ENCODE measurements around the gene MRPL39. TPM values are rescaled to one million over a fixed set of nuclear protein-coding genes. Genes with fewer than 3 reads are reported as not detected.
A peak's percentile ranks its signal among the peaks of the same experiment; 100 is the strongest.

MRPL39 gene
- total RNA-seq, 6 experiments from 2014 or later = 25.3 to 34.1 (median 31.7) TPM

GRCh38 chr21:25572861-25573310, 34.4 kb downstream of the MRPL39 start:
- H3K4me1 Mint-ChIP-seq (ENCODE audit: low read depth) = peaks cover 86% of the 10 kb centered on the region
- H3K27me3 Mint-ChIP-seq (ENCODE audit: insufficient read depth) = no peaks in the 10 kb centered on the region
- TF ChIP-seq, protein P1, sequence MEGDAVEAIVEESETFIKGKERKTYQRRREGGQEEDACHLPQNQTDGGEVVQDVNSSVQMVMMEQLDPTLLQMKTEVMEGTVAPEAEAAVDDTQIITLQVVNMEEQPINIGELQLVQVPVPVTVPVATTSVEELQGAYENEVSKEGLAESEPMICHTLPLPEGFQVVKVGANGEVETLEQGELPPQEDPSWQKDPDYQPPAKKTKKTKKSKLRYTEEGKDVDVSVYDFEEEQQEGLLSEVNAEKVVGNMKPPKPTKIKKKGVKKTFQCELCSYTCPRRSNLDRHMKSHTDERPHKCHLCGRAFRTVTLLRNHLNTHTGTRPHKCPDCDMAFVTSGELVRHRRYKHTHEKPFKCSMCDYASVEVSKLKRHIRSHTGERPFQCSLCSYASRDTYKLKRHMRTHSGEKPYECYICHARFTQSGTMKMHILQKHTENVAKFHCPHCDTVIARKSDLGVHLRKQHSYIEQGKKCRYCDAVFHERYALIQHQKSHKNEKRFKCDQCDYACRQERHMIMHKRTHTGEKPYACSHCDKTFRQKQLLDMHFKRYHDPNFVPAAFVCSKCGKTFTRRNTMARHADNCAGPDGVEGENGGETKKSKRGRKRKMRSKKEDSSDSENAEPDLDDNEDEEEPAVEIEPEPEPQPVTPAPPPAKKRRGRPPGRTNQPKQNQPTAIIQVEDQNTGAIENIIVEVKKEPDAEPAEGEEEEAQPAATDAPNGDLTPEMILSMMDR (IDR thresholded peaks at IDR 0.05) = no peak
- no peaks in the 10 kb centered on the region for H3K9me3 Mint-ChIP-seq
- H3K36me3 Mint-ChIP-seq (ENCODE audit: low read depth) = peaks cover 33% of the 10 kb centered on the region
- H3K4me3 Mint-ChIP-seq = peak overlapping the region; percentile 56
- peak overlapping the region; percentile 87 for H3K27ac Mint-ChIP-seq
- DNase-seq = no peak

DNA sequence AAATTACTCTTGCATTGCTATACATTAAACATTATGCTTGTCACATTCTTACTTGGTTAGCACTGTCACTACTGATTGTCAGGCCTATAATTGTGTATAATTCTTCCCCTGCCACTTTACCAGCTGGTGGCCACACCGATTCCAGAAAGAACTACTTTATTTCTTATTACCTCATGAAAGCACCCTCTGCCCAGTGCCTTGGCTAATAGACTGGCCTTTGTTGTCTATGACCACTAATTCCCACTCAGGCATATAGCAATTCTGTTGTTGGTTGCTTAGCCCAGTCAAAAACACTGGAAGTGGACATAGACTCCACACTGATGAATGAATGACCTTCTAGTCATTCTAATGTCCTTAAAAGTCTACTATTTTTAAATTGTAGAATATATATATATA, 35.6 kb downstream of the MRPL39 start:
- H3K4me3 Mint-ChIP-seq = no peak overlapping the region
- peaks cover 90% of the 10 kb centered on the region for H3K4me1 Mint-ChIP-seq (ENCODE audit: low read depth)
- peaks cover 37% of the 10 kb centered on the region for H3K36me3 Mint-ChIP-seq (ENCODE audit: low read depth)
- H3K27me3 Mint-ChIP-seq (ENCODE audit: insufficient read depth) = no peaks in the 10 kb centered on the region
- H3K27ac Mint-ChIP-seq = no peak overlapping the region
- H3K9me3 Mint-ChIP-seq = no peaks in the 10 kb centered on the region
- DNase-seq = no peak
- TF ChIP-seq, protein P1 (IDR thresholded peaks at IDR 0.05) = no peak

DNA sequence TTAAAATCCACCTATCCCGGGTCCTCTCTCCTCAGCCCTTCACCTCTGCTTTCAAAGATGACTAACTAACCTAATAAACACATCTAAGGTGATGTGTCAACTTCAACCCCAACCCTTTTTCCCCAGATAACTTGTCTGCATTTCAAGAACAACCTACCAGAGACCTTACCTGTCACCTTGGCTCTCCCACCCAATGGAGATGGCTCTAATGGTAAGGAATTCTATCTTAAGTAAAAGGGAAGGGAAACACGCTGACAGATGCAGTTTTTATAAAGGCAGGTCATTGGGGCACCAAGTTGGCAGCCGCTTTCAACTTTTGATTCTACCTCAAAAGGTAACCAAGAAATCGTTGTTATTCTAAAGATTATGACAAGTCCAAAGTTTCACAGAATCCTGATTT, 37.6 kb downstream of the MRPL39 start:
- peak overlapping the region; percentile 20; the same call in 1 of the 2 replicates for H3K27ac Mint-ChIP-seq
- no peak for DNase-seq
- TF ChIP-seq, protein P1 (IDR thresholded peaks at IDR 0.05) = no peak
- H3K27me3 Mint-ChIP-seq (ENCODE audit: insufficient read depth) = no peaks in the 10 kb centered on the region
- H3K4me1 Mint-ChIP-seq (ENCODE audit: low read depth) = peaks cover 84% of the 10 kb centered on the region
- peaks cover 29% of the 10 kb centered on the region for H3K36me3 Mint-ChIP-seq (ENCODE audit: low read depth)
- H3K4me3 Mint-ChIP-seq = no peak overlapping the region
- no peaks in the 10 kb centered on the region for H3K9me3 Mint-ChIP-seq

DNA sequence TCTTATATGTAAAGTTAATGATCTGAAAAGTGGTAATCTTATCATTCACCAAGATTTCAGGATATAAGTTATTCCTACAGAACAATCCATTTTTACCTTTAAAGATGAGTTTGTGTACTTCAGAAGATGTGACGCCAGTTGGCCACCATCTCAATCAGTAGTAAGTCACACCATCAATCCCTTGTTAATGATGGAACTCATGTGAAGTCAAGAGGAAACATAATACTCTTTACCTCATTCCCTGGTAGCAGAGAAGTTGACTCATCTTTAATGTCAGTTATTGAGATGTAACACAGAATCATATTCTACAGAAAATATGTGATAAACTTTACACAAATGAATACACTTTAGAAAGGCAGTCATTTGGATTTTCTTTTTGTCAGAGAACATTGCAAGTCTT, 38.2 kb downstream of the MRPL39 start:
- peaks cover 84% of the 10 kb centered on the region for H3K4me1 Mint-ChIP-seq (ENCODE audit: low read depth)
- no peak overlapping the region for H3K4me3 Mint-ChIP-seq
- H3K27ac Mint-ChIP-seq = no peak overlapping the region
- no peak for DNase-seq
- H3K9me3 Mint-ChIP-seq = no peaks in the 10 kb centered on the region
- H3K36me3 Mint-ChIP-seq (ENCODE audit: low read depth) = peaks cover 29% of the 10 kb centered on the region
- H3K27me3 Mint-ChIP-seq (ENCODE audit: insufficient read depth) = 0 out of 2 replicates have a peak, but pooled peaks cover 2% of the 10 kb centered on the region
- TF ChIP-seq, protein P1 (IDR thresholded peaks at IDR 0.05) = no peak

- Mint-ChIP-seq H3K4me3 (peak overlapping the region; percentile 60), H3K27me3 (ENCODE audit: insufficient read depth) (0 out of 2 replicates have a peak, but pooled peaks cover 2% of the 10 kb centered on the region), H3K4me1 (ENCODE audit: low read depth) (peaks cover 84% of the 10 kb centered on the region), H3K27ac (peak overlapping the region; percentile 65), H3K36me3 (ENCODE audit: low read depth) (peaks cover 29% of the 10 kb centered on the region), H3K9me3 (no peaks in the 10 kb centered on the region)
- no peak for DNase-seq
- TF ChIP-seq, protein P1 (IDR thresholded peaks at IDR 0.05) = no peak
Measured at GRCh38 chr21:25568246-25568645, 39.0 kb downstream of the MRPL39 start.

Data from HFFc6 (cell line).